ENCODE data around the gene C1orf35. TPM values are rescaled to one million over a fixed set of nuclear protein-coding genes. Genes with fewer than 3 reads are reported as not detected.

C1orf35 gene
- total and polyA plus RNA-seq, 2 of the 8 experiments (the other 6 are each of a cell fraction or from before 2014, with no cell fraction given), result 18.6 to 19.9 TPM

DNA sequence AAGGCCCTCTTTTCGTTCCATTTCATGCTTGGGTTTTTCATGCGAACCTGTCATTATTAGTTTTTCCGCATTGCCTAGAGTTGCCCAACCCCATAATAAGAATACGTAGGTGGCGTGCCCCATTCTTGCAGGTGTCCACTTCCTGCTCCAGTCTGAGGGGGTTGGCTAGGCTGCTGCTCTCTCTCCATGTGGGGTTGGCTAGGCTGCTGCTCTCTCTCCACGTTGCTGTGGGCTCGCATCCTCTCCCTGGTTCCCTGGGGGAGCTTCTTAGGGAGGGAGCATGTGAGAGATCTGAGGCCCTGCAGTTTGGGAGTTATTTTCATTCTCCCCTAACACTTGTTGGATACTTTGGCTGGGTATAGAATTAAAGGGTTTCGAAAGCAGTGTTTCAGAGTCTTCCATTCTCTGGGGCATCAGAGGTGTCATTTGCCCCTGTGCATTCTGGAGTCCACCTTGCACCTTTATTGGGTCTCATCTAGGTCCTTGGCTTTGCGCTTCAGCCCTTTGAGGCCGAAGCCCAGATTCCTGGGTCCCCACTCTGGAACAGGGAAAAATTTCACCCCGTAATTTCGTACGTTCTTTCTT lies 8.6 kb downstream of the C1orf35 start:
- peaks cover 11 to 25% (median 16%) of the 10 kb centered on the region in 4 experiments; a peak in 7 of 8 replicates for H3K36me3 ChIP-seq (ENCODE audit: control insufficient read depth in 2 of 4, insufficient read depth in 4 of 4, low read length in 3 of 4)
- WGBS, 2 experiments (ENCODE audit: extremely low coverage in 1 of 2, insufficient coverage in 1 of 2, insufficient read length in 1 of 2, insufficient replicate concordance in 2 of 2, low coverage in 1 of 2, low lambda C conversion rate in 2 of 2, missing lambda C conversion rate in 1 of 2), result 84% methylated on average over 13 of the region's 13 CpGs; no CpG with 5 or more reads in 1 of the 2 experiments
- TF ChIP-seq EP300 (IDR thresholded peaks at IDR 0.05; ENCODE audit: borderline replicate concordance in 1 of 2, low read depth in 2 of 2, low read length in 2 of 2) (no peak), SP1 (IDR thresholded peaks at IDR 0.05; ENCODE audit: low read depth, low read length) (no peak), CTBP2 (IDR thresholded peaks at IDR 0.05; ENCODE audit: borderline replicate concordance, insufficient read depth, insufficient read length, low read length) (no peak), ZNF274 (IDR thresholded peaks at IDR 0.05; ENCODE audit: borderline replicate concordance, extremely low read depth, low read length) (no peak), FOSL1 (IDR thresholded peaks at IDR 0.05; ENCODE audit: insufficient read depth, low read depth, low read length) (no peak), SAP30 (IDR thresholded peaks at IDR 0.05; ENCODE audit: insufficient read depth, insufficient replicate concordance, low read length) (no peak), KDM4A (IDR thresholded peaks at IDR 0.05; ENCODE audit: low read depth, low read length, severe bottlenecking) (no peak), SIRT6 (IDR thresholded peaks at IDR 0.05; ENCODE audit: low read length) (no peak), TBP (IDR thresholded peaks at IDR 0.05; ENCODE audit: low read depth, low read length) (no peak), BRCA1 (IDR thresholded peaks at IDR 0.05; ENCODE audit: low read depth, low read length) (no peak), YY1 (IDR thresholded peaks at IDR 0.05; ENCODE audit: low read depth, low read length) (no peak), RXRA (IDR thresholded peaks at IDR 0.05; ENCODE audit: insufficient read depth, low read depth, low read length) (no peak), NANOG (IDR thresholded peaks at IDR 0.05; ENCODE audit: insufficient read depth, low read depth, low read length, poor library complexity, severe bottlenecking) (no peak)

More for the DNA sequence above, 8.6 kb downstream of the C1orf35 start:
- Histone ChIP-seq H2AK5ac (ENCODE audit: low read depth, low read length) (no peak overlapping the region), H2BK5ac (ENCODE audit: low read depth, low read length) (no peak overlapping the region), H3K9ac (replicated peaks in 1 of 4; ENCODE audit: extremely low read depth in 1 of 4, low read depth in 3 of 4, low read length in 3 of 4) (no peak overlapping the region), H4K8ac (ENCODE audit: extremely low read depth, insufficient read depth, low read length) (no peak overlapping the region), H3K4me2 (ENCODE audit: insufficient read depth in 1 of 2, low read depth in 2 of 2, low read length in 2 of 2) (no peak overlapping the region), H3K4me3 (ENCODE audit: extremely low read depth in 1 of 4, insufficient read depth in 2 of 4, low read depth in 3 of 4, low read length in 4 of 4) (no peak overlapping the region), H3K27ac (ENCODE audit: low read depth, low read length) (no peak overlapping the region), H3K56ac (replicated peaks; ENCODE audit: insufficient read length, low read depth, low read length) (no peak overlapping the region), H3K27me3 (replicated peaks in 1 of 4; ENCODE audit: control insufficient read depth in 3 of 4, extremely low read depth in 1 of 4, insufficient read depth in 3 of 4, low read length in 3 of 4) (no peaks in the 10 kb centered on the region), H2BK120ac (replicated peaks; ENCODE audit: low read depth, low read length) (no peak overlapping the region), H3K23ac (ENCODE audit: insufficient read length) (no peak overlapping the region), H3K9me3 (ENCODE audit: insufficient read depth in 2 of 2, low read depth in 1 of 2, low read length in 1 of 2) (peaks cover 3 to 5% of the 10 kb centered on the region in 2 experiments; a peak in 3 of 4 replicates), H2BK15ac (ENCODE audit: low read length) (no peak overlapping the region), H2BK20ac (ENCODE audit: low read length) (no peak overlapping the region), H3K23me2 (ENCODE audit: low read depth, low read length) (no peaks in the 10 kb centered on the region), H4K91ac (replicated peaks; ENCODE audit: insufficient read length, low read length) (no peak overlapping the region), H3K4me1 (replicated peaks in 1 of 4; ENCODE audit: control insufficient read depth in 3 of 4, insufficient read depth in 4 of 4, low read length in 3 of 4) (no peaks in the 10 kb centered on the region; a peak in 2 of 7 replicates), H4K20me1 (replicated peaks in 1 of 2; ENCODE audit: control insufficient read depth in 1 of 2, insufficient read depth in 2 of 2, low read length in 2 of 2) (peaks cover 39 to 72% of the 10 kb centered on the region in 2 experiments), H2BK12ac (ENCODE audit: low read depth, low read length) (no peak overlapping the region), H2AFZ (ENCODE audit: low read length) (no peak overlapping the region), H3K4ac (replicated peaks; ENCODE audit: insufficient read length, low read depth, low read length) (no peak overlapping the region), H3K79me2 (ENCODE audit: control insufficient read depth in 1 of 2, insufficient read depth in 2 of 2, low read length in 2 of 2) (peaks cover 45 to 77% of the 10 kb centered on the region in 2 experiments), H3K18ac (ENCODE audit: extremely low read depth, low read length) (no peak overlapping the region), H4K5ac (ENCODE audit: insufficient read length, low read depth, low read length) (no peak overlapping the region), H3K79me1 (ENCODE audit: low read depth, low read length) (peaks cover 53% of the 10 kb centered on the region), H3K14ac (ENCODE audit: insufficient read length) (no peak overlapping the region)
- DNase-seq (ENCODE audit: low read depth in 1 of 2, low spot score in 2 of 2), result no peak
- CTCF ChIA-PET (ENCODE audit: partially characterized antibody), result interaction anchor here (0.5 to 2.0 kb wide), 3 partner anchors 84 to 91 kb away, joined by 4 to 5 read pairs (median 5); no protein-coding TSS in a partner anchor
- no peak for FAIRE-seq
- POLR2A ChIA-PET (ENCODE audit: partially characterized antibody), result interaction anchor here (1.1 kb wide), 1 partner anchor 15 kb away, joined by 3 read pairs; no protein-coding TSS in a partner anchor
